HFFc6 (cell line): ENCODE results near the gene ADORA2A. TPM values are rescaled to one million over a fixed set of nuclear protein-coding genes. Genes with fewer than 3 reads are reported as not detected.
A peak's percentile ranks its signal among the peaks of the same experiment; 100 is the strongest.

Experiments used
- DNase-seq: peaks from one replicate; pipeline ENCODE4 v3.0.0-alpha.2; 2018
- H3K27ac Mint-ChIP-seq: 2 replicates; pipeline ENCODE4 v1.8.0; 2020; ENCODE audit warnings: mild to moderate bottlenecking, mixed read lengths
- H3K27me3 Mint-ChIP-seq: 2 replicates; pipeline ENCODE4 v1.8.0; 2021; ENCODE audit warnings: mild to moderate bottlenecking, moderate library complexity, mixed read lengths; ENCODE audit not compliant: insufficient read depth
- H3K36me3 Mint-ChIP-seq: 2 replicates; pipeline ENCODE4 v1.8.0; 2021; ENCODE audit warnings: low read depth, mixed read lengths
- H3K4me1 Mint-ChIP-seq: 2 replicates; pipeline ENCODE4 v1.8.0; 2020; ENCODE audit warnings: low read depth, mixed read lengths
- H3K4me3 Mint-ChIP-seq: 2 replicates; pipeline ENCODE4 v1.8.0; 2020; ENCODE audit warnings: mild to moderate bottlenecking, moderate library complexity, mixed read lengths
- H3K9me3 Mint-ChIP-seq: 2 replicates; pipeline ENCODE4 v1.8.0; 2020; ENCODE audit warnings: mild to moderate bottlenecking, mixed read lengths
- total RNA-seq, 6 experiments: library from RNA; stranded (reverse); fragmentation: NEBNext Ultra II Directional; extraction: Animal tissue kit (Norgen Biotek cat#: 25700); gene quantifications; 2 replicates in 1 of 6; 3 replicates in 5 of 6; pipeline ENCODE4 v1.2.3, GENCODE V29; 2021
- TF ChIP-seq, protein P1 (sequence below): fragments of 200-600 bp; sonication (generic); IDR thresholded peaks from 2 replicates; pipeline ENCODE4 v1.5.0; 2021; ENCODE audit warnings: antibody characterized with exemption, mild to moderate bottlenecking

Gene ADORA2A
- total RNA-seq, 6 experiments from 2014 or later, result 1.1 to 2.9 (median 1.4) TPM

DNA sequence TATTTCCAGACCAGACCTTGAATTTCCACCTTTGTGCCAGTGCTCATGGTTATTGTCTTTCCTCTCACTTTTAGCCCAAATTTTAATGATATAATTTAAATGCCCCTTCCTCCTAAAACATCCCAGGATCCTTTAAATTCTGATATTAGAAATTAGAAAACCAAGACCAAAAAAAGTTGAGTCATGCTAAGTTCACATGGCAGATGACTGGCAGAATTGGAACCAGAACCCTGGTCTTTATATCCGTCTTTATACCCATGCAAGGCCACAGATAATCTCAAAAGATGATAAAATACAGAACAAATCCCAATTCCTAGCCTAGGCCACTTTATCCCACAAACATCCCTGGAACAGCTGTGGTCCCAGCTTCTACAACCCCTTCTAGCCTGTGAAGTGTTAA lies 26.5 kb downstream of the ADORA2A start:
- Mint-ChIP-seq H3K27ac (no peak overlapping the region), H3K27me3 (peaks cover 4% of the 10 kb centered on the region), H3K36me3 (no peaks in the 10 kb centered on the region), H3K4me1 (no peaks in the 10 kb centered on the region), H3K4me3 (no peak overlapping the region), H3K9me3 (0 out of 2 replicates have a peak, but pooled peaks cover 5% of the 10 kb centered on the region)
- no peak for DNase-seq
- TF ChIP-seq, protein P1, sequence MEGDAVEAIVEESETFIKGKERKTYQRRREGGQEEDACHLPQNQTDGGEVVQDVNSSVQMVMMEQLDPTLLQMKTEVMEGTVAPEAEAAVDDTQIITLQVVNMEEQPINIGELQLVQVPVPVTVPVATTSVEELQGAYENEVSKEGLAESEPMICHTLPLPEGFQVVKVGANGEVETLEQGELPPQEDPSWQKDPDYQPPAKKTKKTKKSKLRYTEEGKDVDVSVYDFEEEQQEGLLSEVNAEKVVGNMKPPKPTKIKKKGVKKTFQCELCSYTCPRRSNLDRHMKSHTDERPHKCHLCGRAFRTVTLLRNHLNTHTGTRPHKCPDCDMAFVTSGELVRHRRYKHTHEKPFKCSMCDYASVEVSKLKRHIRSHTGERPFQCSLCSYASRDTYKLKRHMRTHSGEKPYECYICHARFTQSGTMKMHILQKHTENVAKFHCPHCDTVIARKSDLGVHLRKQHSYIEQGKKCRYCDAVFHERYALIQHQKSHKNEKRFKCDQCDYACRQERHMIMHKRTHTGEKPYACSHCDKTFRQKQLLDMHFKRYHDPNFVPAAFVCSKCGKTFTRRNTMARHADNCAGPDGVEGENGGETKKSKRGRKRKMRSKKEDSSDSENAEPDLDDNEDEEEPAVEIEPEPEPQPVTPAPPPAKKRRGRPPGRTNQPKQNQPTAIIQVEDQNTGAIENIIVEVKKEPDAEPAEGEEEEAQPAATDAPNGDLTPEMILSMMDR, result no peak

DNA sequence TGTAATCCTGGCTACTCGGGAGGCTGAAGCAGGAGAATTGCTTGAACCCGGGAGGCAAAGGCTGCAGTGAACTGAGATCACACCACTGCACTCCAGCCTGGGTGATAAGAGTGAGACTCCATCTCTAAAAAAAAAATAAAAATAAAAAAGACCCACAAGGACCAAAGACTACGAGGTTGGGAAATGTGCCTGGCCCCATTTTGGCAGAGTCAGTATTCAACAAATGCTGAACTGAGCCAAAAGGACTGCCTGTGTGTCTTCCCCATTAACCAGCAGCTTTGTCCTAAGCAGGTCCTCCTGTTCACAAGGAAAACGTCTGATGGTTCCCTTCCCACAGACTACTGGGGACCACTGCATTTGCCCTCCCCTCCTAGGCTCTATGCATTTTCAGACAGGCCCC lies 27.6 kb downstream of the ADORA2A start:
- Mint-ChIP-seq H3K9me3 (0 out of 2 replicates have a peak, but pooled peaks cover 5% of the 10 kb centered on the region), H3K27me3 (peaks cover 4% of the 10 kb centered on the region), H3K4me1 (peaks cover 8% of the 10 kb centered on the region; the same call in 1 of the 2 replicates), H3K4me3 (no peak overlapping the region), H3K36me3 (no peaks in the 10 kb centered on the region), H3K27ac (no peak overlapping the region)
- DNase-seq, result no peak
- TF ChIP-seq, protein P1, result no peak

DNA sequence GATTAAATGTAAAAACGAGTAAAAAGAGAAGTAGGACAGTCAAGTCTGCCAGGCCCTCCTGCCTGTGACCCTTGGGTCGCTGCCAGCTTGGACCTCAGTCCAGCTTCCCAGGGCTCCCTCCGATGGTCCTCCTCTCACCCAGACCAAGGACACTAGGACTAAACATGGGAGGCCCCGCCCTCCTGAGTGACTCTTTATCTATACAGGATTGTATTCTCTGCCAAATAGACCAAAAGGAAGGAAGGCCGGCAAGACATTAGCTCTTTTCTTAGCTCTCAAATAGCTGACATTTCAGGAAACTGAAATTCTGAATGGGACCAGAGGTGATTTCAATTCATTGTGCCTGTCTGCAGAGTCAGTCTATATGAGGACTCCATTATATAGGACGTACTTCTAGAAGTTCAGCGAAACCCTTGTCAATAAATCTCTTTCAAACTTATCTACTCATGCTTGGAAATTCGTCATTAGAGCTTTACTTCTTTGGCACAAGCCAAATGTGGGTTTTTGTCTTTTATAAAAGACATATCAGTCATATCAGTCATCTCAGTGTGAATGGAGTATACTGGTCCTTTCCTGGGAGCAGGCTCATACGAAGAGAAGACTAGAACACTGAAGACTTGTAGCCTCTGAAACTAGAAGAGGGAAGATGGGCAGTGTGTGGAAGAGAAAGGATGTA lies 28.5 kb downstream of the ADORA2A start:
- DNase-seq, result no peak
- H3K36me3 Mint-ChIP-seq, result no peaks in the 10 kb centered on the region
- H3K9me3 Mint-ChIP-seq, result 0 out of 2 replicates have a peak, but pooled peaks cover 5% of the 10 kb centered on the region
- peaks cover 13% of the 10 kb centered on the region; the same call in 1 of the 2 replicates for H3K4me1 Mint-ChIP-seq
- H3K27ac Mint-ChIP-seq, result no peak overlapping the region
- H3K4me3 Mint-ChIP-seq, result no peak overlapping the region
- TF ChIP-seq, protein P1, result no peak
- peaks cover 4% of the 10 kb centered on the region for H3K27me3 Mint-ChIP-seq

DNA sequence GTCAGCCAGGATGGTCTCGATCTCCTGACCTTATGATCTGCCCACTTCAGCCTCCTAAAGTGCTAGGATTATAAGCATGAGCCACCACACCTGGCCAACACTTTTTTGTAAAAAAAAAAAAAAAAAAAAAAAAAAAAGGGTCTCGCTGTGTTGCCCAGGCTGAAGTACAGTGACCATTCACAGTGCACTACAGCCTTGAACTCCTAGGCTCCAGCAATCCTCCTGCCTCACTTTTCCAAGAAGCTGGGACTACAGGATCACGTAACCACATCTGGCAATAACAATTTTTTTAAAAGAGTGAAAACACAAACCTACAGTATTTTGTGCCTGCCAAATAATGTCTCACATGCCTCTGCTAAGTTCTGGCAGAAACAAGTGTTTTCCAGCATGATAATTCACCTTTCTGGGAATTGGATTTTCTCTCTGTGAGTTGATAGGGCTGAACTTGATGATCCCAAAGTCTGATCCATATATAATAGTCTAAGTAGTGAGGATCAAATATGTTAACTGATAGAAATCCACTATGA lies 30.6 kb downstream of the ADORA2A start:
- Mint-ChIP-seq H3K4me3 (no peak overlapping the region), H3K36me3 (no peaks in the 10 kb centered on the region), H3K4me1 (peaks cover 14% of the 10 kb centered on the region; the same call in 1 of the 2 replicates), H3K27ac (no peak overlapping the region), H3K9me3 (no peaks in the 10 kb centered on the region), H3K27me3 (peaks cover 1% of the 10 kb centered on the region)
- TF ChIP-seq, protein P1, result no peak
- no peak for DNase-seq

DNA sequence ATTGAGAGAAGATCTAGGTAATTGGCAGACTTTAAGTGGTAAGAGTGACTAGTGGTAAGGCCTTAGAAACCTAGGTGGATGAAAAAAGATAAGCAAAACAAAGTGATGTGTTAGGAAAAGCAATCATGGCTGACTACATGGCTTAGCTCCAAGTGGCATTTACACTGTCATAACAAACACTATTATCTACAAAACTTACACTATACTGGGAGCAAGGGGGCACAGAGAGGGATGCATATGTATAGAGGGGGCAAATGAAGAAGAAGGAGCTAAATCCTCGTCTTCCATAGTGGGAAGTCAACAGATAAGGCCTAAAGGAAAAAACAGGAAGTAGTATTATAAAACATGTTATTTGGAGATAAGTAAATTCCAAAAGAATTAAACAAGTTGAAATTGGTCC lies 32.5 kb downstream of the ADORA2A start:
- Mint-ChIP-seq H3K27ac (0 out of 2 replicates have a peak overlapping the region, but pooled peaks have one; percentile 11), H3K4me3 (no peak overlapping the region), H3K4me1 (peaks cover 14% of the 10 kb centered on the region; the same call in 1 of the 2 replicates), H3K36me3 (no peaks in the 10 kb centered on the region), H3K9me3 (no peaks in the 10 kb centered on the region), H3K27me3 (no peaks in the 10 kb centered on the region; the same call in none of the 2 replicates)
- TF ChIP-seq, protein P1, result no peak
- no peak for DNase-seq
